H1 (cell line): ENCODE results near the gene SEMA3A.

Experiments used
- CBX5 ChIP-seq: fragments of 300-800, 300-1000 bp; sonication (generic); IDR thresholded peaks from 2 replicates; pipeline ENCODE4 v1.7.1; 2016; ENCODE audit warnings: antibody characterized with exemption, low read length, low read depth
- CEBPB ChIP-seq: IDR thresholded peaks from 2 replicates; pipeline ENCODE4 v1.6.1; 2012; ENCODE audit warnings: low read depth, low read length
- EGR1 ChIP-seq: IDR thresholded peaks from 2 replicates; pipeline ENCODE4 v1.6.1; 2011; ENCODE audit warnings: low read depth, low read length, borderline replicate concordance
- EZH2 ChIP-seq: fragments of 200-600 bp; sonication (generic); IDR thresholded peaks from 2 replicates; pipeline ENCODE4 v1.7.1; 2012; ENCODE audit warnings: low read depth, mild to moderate bottlenecking, moderate library complexity, low read length, inconsistent platforms; ENCODE audit not compliant: severe bottlenecking
- JUND ChIP-seq: IDR thresholded peaks from 2 replicates; pipeline ENCODE4 v1.6.1; 2011; ENCODE audit warnings: mild to moderate bottlenecking, improper control_type of control experiment, low read length
- POLR2A ChIP-seq, 2 experiments: IDR thresholded peaks; 1 replicate in 1 of 2; 2 replicates in 1 of 2; pipeline ENCODE4 v1.6.1; 2011; ENCODE audit warnings: low read depth in 2 of 2, low read length in 2 of 2, mild to moderate bottlenecking in 2 of 2; ENCODE audit errors: control extremely low read depth in 1 of 2
- RNF2 ChIP-seq: fragments of 200-900, 300-1000 bp; sonication (generic); IDR thresholded peaks from 2 replicates; pipeline ENCODE4 v1.7.1; 2016; ENCODE audit warnings: borderline replicate concordance, low read depth, mild to moderate bottlenecking, antibody characterized with exemption, low read length; ENCODE audit not compliant: poor library complexity, severe bottlenecking; ENCODE audit errors: missing control alignments
- SIN3A ChIP-seq, 2 experiments: IDR thresholded peaks in 1 of 2; conservative IDR thresholded peaks in 1 of 2; 2 replicates each; pipeline ENCODE4 v1.6.1; 2011 to 2012; ENCODE audit warnings: low read length in 2 of 2, improper control_type of control experiment in 1 of 2, low read depth in 1 of 2, mild to moderate bottlenecking in 1 of 2
- SP2 ChIP-seq: IDR thresholded peaks from 2 replicates; pipeline ENCODE4 v1.6.1; 2012; ENCODE audit warnings: mild to moderate bottlenecking, low read length, inconsistent platforms
- TF ChIP-seq, protein P1 (sequence below): IDR thresholded peaks from 2 replicates; pipeline ENCODE4 v1.6.1; 2012; ENCODE audit warnings: low read length, inconsistent platforms
- TF ChIP-seq, protein P2 (sequence below), 3 experiments: IDR thresholded peaks; 1 replicate in 2 of 3; 2 replicates in 1 of 3; pipeline versions ENCODE4 v1.5.1 to v1.6.1; 2011; ENCODE audit warnings: low read length in 3 of 3, mild to moderate bottlenecking in 3 of 3, inconsistent platforms in 2 of 3, low read depth in 1 of 3, moderate library complexity in 1 of 3; ENCODE audit not compliant: insufficient read depth in 1 of 3; ENCODE audit errors: control extremely low read depth in 1 of 3
- TF ChIP-seq, protein P3 (sequence below): IDR thresholded peaks from 2 replicates; pipeline ENCODE4 v1.6.1; 2011; ENCODE audit warnings: low read length, improper control_type of control experiment

DNA sequence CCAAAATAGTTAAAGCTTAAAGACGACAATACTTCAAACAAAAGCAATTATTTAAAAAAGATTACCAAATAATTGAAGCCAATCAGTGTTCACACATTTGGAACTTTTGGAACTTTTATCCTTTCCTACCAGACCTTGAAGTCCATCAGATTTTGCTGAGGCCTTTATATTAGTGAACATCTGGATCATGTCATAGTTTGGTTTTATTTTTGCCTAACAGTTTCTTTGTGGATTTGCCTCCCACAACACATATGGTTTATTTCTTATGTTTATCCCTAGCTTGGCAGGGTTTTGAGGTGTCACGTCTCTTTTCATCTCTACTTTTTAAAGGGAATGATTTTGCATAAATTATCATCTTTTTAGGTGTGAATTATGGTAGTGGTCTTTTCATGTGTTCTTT is 242.4 kb downstream of the SEMA3A start:
- TF ChIP-seq, protein P1, sequence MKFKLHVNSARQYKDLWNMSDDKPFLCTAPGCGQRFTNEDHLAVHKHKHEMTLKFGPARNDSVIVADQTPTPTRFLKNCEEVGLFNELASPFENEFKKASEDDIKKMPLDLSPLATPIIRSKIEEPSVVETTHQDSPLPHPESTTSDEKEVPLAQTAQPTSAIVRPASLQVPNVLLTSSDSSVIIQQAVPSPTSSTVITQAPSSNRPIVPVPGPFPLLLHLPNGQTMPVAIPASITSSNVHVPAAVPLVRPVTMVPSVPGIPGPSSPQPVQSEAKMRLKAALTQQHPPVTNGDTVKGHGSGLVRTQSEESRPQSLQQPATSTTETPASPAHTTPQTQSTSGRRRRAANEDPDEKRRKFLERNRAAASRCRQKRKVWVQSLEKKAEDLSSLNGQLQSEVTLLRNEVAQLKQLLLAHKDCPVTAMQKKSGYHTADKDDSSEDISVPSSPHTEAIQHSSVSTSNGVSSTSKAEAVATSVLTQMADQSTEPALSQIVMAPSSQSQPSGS = no peak
- TF ChIP-seq JUND (no peak), EZH2 (no peak), CEBPB (no peak), CBX5 (no peak), SIN3A (conservative IDR thresholded peaks at IDR 0.05 in 1 of 2, IDR thresholded peaks at IDR 0.05 in 1 of 2; ENCODE audit: low read depth in 1 of 2, low read length in 2 of 2) (no peak), EGR1 (no peak), SP2 (no peak), RNF2 (no peak), POLR2A (IDR thresholded peaks at IDR 0.05; ENCODE audit: control extremely low read depth in 1 of 2, low read depth in 2 of 2, low read length in 2 of 2) (no peak)
- TF ChIP-seq, protein P2, sequence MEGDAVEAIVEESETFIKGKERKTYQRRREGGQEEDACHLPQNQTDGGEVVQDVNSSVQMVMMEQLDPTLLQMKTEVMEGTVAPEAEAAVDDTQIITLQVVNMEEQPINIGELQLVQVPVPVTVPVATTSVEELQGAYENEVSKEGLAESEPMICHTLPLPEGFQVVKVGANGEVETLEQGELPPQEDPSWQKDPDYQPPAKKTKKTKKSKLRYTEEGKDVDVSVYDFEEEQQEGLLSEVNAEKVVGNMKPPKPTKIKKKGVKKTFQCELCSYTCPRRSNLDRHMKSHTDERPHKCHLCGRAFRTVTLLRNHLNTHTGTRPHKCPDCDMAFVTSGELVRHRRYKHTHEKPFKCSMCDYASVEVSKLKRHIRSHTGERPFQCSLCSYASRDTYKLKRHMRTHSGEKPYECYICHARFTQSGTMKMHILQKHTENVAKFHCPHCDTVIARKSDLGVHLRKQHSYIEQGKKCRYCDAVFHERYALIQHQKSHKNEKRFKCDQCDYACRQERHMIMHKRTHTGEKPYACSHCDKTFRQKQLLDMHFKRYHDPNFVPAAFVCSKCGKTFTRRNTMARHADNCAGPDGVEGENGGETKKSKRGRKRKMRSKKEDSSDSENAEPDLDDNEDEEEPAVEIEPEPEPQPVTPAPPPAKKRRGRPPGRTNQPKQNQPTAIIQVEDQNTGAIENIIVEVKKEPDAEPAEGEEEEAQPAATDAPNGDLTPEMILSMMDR (IDR thresholded peaks at IDR 0.05; ENCODE audit: control extremely low read depth in 1 of 3, insufficient read depth in 1 of 3, low read depth in 1 of 3, low read length in 3 of 3) = no peak
- TF ChIP-seq, protein P3, sequence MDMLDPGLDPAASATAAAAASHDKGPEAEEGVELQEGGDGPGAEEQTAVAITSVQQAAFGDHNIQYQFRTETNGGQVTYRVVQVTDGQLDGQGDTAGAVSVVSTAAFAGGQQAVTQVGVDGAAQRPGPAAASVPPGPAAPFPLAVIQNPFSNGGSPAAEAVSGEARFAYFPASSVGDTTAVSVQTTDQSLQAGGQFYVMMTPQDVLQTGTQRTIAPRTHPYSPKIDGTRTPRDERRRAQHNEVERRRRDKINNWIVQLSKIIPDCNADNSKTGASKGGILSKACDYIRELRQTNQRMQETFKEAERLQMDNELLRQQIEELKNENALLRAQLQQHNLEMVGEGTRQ = no peak
